ENCODE results near the gene PGA5.
"Not testable (repeated sequence)": the region's sequence is repeated elsewhere in the genome, so short reads cannot be mapped to it uniquely, and the experiment has no call there.

PGA5 gene

DNA sequence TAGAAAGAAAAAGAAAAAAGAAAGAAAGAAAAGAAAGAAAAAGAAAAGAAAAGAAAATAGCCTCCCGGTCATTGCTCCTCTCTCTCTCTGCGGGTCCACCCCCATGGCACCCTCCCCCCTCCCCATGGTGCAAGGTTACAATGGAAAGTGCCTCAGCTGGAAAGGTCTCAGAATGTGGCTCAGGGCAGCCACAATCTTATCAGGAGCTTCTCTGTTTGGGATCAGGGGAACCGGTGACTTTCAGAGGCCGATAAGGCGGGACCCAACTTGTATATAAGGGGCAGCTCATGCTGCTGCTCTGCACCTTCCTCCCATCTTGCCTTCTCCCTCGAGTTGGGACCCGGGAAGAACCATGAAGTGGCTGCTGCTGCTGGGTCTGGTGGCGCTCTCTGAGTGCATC is at the start of gene PGA5:
Gene PGA5 (plus strand): TSS at position 301 of the 400 bp plus-strand sequence. CDS start 52 bp downstream, at position 353.
- not testable (repeated sequence) for DNase-seq (ENCODE audit: low read depth in 3 of 3)

DNA sequence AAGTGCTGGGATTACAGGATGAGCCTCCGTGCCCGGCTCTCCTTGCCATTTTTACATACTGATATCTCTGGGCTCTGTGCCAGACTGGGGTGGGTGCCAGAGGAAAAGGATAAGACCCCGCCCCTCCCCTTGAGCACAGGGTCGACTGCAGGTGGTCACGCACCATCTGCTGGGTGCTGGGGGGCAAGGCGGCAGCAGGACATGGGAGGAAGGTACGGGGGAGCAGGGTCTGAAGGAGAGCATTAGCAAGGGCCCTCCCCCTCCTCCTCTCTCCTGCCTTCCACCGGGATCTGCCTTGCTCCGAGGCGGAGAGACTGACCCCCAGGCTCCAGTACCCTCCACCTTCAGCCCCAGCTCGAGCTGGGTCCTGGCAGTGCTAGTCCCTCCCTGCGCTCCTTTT is 47.4 kb upstream of the PGA5 start:
- DNase-seq (ENCODE audit: low read depth in 3 of 3), result no peak

DNA sequence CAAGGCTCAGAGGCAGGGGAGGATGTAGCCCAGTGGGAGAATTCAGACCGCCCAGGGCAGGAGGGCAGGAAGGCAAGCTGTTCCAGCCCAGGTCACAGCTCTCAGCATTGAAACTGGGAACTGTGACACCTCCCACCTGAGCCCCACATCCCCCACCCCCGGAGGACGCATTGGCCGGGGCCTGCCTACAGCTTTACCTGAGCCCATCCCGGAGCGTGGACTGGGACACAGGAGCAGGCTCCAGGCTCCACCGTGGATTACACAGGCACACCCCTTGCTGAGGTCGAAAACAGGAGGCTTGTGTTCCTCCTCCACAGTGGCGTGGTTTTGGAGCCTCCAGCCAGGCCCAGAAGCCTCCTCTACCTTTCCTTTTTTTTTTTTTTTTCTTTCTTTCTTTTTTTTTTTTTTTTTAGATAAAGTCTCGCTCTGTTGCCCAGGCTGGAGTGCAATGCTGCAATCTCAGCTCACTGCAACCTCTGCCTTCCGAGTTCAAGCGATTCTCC is 46.8 kb upstream of the PGA5 start:
- DNase-seq (ENCODE audit: low read depth in 3 of 3), result no peak

DNA sequence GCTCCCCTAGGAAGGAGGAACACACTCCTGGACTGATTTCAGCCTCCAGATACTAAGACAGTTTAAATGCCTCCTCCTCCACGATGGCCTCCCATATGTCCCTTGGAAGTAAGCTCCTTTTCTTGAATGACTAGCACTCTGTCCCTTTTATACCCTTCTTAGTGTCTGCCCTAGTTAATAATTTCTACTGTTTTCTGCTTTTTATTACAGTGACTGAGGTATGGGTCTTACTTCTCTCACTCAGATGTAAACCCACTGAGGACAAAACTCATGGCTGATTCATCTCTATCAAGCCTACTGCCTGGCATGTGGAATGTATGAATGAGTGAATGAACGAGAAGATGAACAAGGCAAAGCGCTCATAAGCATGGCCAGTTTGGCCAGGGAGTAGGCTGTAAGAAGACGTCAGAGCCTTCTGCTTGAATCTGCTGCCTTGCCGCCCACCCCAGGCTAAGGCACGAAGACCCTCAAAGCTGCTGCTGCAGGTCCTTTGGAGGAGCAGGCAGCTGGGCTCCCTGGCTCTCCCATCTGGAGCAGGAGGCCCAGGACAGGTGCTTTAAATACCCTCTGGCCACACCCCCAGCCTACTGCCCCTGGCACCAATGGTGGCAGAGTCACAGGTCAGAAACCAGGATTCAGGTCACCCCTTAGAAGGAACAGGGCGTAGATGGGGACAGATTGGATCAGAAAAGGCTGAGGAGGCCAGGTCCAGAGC is 45.8 kb upstream of the PGA5 start:
- no peak for DNase-seq (ENCODE audit: low read depth in 3 of 3)

DNA sequence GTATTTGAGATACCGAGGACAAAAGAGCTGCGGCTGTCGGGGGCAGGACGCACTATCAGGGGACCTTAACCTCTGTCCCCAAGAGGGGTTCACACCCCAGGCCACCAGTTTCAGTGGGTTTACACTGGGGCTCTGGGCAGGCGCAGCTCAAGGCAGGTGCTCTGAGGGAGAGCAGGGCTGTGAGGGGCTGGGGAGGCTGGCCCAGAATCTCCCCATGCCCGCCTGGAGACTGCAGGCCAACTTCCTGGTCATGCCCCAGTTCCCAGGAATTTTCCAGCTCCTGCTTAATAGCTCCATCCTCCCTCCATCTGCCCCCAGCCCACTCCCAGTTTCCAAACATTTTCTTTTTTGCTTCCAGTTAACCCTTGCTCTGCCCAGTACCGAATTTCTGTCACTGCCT is 45.3 kb upstream of the PGA5 start:
- DNase-seq (ENCODE audit: low read depth in 3 of 3), result no peak

DNA sequence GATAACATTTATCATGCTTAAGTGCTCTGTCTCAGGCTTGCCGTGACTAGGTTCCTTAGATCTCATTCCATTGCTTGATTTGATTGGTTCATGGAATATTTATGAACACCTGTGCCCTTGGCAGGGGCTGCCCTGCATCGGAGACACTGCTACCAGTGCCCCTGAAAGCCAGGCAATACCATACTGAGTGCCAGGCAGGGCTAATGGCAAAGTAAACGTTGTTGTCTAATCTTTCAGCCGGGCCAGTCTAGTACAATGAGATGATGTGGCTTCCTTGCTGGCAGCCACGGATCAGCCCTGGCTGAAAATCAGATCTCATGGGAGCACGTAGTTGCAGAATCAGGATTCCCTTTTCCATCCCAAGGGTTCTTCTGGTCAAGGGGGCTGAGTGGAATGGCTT is 42.6 kb upstream of the PGA5 start:
- DNase-seq (ENCODE audit: low read depth in 3 of 3), result no peak

DNA sequence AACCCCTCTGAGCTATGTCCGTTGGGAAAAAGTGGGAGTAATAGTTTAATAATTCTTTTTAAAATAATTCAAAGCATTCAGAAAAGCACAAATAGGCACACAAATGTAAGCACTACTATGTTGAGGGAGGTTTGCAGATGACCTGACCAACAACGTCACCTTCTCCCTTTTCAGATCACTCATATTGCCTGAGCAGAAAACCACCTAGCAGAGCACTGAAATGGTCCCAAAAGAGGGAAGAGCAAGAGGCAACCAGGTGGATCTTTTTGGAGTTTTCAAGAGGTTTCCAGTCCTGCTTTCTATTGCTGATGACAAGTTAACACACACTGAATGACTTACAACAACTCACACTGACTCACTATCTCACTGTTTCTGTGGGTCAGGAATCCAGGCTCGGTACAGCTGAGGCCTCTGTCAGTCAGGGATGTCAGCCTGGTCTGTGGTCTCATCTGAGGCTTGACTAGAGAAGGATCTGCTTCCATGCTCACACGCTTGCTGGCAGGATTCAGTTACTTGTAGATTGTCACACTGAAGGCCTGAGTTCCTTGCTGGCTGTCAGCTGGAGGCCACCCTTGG is 41.9 kb upstream of the PGA5 start:
- DNase-seq (ENCODE audit: low read depth in 3 of 3), result no peak

DNA sequence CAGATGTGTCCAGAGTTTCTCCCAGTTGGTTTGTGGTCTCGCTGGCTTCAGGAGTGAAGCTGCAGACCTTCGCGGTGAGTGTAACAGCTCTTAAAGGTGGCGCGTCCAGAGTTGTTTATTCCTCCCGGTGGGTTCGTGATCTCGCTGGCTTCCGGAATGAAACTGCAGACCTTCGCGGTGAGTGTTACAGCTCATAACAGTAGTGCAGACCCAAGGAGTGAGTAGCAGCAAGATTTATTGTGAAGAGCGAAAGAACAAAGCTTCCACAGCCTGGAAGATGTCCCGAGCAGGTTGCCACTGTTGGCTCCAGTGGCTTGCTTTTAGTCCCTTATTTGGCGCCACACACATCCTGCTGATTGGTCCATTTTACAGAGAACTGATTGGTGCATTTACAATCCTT is 39.5 kb upstream of the PGA5 start:
- no peak for DNase-seq (ENCODE audit: low read depth in 3 of 3)

DNA sequence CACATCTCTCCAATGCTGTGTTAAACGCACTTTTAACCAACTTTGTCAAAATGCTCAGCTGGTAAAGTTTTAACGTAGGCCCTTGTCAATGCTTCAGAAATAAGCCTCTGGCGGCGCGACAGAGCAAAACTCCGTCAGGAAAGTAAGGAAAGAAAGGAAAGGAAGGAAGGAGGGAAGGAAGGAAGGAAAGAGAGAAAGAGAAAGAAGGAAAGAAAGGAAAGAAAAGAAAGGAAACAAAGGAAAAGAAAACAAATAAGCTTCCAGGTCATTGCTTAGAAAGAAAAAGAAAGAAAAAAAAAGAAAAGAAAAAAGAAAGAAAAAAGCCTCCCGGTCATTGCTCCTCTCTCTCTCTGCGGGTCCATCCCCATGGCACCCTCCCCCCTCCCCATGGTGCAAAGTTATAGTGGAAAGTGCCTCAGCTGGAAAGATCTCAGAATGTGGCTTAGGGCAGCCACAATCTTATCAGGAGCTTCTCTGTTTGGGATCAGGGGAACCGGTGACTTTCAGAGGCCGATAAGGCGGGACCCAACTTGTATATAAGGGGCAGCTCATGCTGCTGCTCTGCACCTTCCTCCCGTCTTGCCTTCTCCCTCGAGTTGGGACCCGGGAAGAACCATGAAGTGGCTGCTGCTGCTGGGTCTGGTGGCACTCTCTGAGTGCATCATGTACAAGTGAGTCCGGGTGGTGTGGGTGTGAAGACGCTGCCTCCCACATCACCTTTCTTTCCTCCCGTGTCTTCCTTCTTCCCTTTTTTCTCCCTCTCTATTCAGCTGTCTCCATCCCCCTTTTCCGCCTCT is 37.8 kb upstream of the PGA5 start, which contains the start of gene PGA3:
Gene PGA3 (plus strand): TSS at position 566 of the 797 bp plus-strand sequence. CDS start 50 bp downstream, at position 616.
- DNase-seq (ENCODE audit: low read depth in 3 of 3), result not testable (repeated sequence)

DNA sequence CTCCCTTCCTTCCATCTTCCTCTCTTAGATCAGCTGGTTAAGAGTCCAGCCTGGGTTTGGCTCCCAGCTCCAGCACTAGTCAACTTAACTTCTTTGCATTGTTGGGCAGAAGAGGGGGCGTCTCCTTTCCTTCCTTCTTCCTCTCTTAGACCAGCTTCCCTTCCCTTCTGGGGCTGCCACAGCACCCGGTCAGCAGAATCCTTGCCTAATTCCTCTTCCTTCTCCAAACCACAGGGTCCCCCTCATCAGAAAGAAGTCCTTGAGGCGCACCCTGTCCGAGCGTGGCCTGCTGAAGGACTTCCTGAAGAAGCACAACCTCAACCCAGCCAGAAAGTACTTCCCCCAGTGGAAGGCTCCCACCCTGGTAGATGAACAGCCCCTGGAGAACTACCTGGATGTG is 37.1 kb upstream of the PGA5 start:
- DNase-seq (ENCODE audit: low read depth in 3 of 3), result not testable (repeated sequence)

DNA sequence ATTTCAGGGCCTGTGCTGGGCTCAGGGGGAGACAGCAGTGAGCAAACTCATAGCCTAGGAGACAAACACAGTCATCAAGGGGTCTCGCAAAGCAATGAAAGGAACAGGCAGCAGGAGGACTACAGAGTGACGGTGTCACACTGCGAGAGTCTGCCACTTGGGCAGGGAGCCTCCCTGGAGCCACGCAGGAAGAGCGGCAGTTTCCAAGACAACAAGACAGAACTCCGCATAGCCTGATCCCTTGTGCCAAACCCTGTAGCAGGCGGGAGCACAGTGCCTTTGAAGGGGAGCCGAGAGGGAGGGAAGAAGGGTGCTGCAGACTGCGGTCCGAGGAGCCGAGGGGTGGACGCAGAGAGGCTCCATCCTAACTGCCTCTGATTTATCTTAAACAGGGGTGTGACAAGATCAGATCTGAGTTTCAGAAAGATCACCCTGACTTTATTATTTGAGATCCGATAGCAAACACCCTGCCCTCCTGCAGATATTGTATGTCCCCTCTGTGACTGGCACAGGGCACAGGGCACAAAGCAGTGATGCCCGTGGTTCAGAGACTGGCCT is 36.4 kb upstream of the PGA5 start:
- not testable (repeated sequence) for DNase-seq (ENCODE audit: low read depth in 3 of 3)

DNA sequence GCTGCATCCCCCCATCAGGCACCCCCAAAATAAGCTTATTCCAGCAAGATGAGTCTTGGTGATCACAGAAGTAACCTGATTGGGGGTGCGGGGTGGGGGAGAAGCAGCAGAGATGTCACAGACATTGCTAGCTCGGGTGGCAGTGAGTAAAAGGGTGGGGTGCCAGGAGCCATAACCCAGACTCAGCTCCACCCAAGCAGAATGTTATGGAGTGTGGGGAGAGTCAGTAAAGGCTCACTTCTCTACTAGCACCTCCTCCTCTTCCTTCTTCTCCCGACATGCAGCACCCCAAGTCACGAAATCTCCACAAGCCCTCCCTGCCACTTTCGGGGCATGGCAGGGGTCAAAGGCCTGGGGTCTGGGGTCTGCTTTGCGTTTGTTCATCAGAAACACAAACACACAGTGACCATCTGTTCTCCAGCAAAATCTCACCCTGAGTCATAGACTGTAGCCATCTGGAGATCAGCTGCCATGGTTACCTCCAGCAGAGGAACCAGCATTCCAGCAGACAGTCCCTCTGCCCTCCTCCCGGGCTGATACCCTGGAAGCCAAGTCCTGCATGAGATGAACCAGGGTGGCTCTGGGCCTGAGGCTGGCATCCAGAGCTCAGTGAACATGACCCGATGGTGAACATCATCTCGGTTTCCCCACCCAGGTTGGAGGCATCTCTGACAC is 33.2 kb upstream of the PGA5 start:
- not testable (repeated sequence) for DNase-seq (ENCODE audit: low read depth in 3 of 3)

DNA sequence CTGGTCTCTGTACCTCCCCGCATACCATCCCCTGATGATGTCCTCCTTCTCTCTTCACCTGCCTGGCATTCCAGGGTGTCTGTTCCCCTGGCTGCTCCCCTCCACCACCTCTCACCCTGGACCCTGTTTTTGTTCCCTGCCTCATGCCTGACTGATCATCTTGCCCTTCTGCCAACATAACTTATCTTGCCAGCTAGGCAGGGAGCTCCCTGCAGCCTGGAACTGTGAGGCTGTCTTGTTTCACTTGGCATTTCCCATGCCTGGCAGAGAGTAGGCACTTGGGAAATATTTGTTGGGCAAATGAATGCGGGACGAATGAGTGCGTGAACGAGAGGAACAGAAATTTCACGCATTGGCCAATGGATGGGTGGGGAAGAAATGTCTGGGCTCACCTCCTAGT is 30.3 kb upstream of the PGA5 start:
- not testable (repeated sequence) for DNase-seq (ENCODE audit: low read depth in 3 of 3)

DNA sequence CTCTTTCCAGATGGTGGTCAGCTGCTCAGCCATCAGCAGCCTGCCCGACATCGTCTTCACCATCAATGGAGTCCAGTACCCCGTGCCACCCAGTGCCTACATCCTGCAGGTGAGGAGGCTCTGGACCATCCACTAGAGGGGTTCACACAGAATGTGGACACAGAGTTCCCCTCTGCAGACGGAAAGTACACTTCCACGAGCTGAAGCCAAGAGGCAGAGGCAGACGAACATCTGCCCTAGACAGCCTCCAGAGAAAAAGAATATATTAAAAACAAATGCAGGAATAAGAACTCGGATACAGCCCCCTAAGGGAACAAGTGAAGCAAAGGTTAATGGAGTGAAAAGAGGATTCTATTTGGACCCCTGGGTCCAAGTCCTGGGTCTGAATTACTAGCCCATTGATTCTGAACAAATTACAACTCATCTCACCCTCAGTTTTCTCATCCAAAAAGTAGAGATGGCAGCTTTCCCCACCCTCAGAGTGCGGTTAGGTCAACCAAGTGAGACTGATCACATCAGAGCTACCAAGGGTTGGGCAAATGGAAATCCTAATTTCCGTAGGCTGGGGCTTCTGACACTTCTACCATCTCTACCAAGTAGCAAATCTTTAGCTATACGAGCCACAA is 29.5 kb upstream of the PGA5 start:
- not testable (repeated sequence) for DNase-seq (ENCODE audit: low read depth in 3 of 3)

DNA sequence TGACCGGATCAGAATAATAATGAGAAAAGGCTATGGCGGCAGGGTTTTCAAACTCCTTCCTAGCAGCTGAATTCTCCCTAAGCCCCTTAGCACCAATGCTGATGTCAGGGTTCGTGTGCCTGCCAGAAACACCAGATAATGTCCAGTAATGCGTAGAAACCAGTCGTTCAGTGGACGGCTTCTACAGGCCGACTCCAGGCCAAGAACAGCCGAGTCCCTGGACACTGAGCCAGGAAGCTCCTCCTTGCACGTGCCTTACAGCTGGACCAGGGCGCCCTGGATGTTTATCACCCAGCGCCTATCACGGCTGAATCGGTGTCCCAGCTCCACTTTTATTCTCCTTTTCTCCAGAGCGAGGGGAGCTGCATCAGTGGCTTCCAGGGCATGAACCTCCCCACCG is 28.8 kb upstream of the PGA5 start:
- not testable (repeated sequence) for DNase-seq (ENCODE audit: low read depth in 3 of 3)

DNA sequence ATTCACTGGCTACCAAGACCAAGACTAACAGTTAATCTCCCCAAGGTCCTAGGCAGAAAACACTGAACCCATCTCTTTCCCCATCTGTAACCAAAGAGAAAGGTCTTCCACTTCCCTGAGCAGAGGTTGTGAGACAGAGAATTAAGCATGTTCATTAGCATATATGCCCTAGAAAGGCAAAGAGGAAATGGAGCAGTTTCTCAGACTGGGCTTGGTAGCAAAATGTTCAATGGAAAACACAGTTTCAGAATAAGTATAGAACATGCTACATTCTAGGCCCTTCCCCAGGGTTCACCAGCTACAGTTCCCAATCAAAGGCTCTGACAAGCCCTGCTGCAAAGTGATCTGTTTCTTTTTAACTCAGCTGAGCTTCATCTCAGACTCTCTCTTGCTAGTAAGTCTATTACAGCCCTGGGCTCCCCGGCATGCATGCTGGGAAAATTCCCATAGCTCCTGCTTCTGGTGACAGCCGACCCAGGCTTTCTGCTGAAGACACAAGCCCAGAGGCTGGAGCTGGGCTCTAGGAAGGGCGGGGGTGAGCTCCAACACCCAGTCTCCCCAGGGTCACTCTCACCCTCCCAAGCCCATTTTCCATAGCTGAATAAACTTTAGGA is 27.2 kb upstream of the PGA5 start:
- DNase-seq (ENCODE audit: low read depth in 3 of 3), result not testable (repeated sequence)

DNA sequence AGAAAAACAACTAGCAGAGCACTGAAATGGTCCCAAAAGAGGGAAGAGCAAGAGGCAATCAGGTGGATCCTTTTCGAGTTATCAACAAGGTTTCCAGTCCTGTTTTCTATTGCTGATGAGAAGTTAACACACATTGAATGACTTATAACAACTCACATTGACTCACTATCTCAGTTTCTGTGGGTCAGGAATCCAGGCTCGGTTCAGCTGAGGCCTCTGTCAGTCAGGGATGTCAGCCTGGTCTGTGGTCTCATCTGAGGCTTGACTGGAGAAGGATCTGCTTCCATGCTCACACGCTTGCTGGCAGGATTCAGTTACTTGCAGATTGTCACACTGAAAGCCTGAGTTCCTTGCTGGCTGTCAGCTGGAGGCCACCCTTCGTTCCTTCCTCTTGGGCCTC is 22.7 kb upstream of the PGA5 start:
- not testable (repeated sequence) for DNase-seq (ENCODE audit: low read depth in 3 of 3)

DNA sequence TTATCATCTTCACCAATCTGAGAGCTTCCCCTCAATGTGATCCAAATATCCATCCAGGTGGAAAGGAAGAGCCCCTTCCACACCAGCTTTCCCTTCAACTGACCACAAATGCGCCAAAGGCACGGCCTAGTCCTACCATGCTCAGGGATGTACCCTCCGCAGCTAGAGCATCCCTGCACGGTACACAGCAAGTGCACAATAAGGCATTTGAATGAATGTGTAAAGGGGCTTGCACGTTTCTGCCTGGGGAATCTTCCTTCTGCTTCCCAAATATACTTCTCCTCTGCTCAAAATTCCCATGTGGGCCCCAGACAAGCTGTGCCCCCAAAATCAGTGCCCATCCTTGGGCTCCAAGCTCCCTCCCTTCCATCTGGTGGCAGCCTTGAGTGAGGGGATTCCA is 22.0 kb upstream of the PGA5 start:
- DNase-seq (ENCODE audit: low read depth in 3 of 3), result not testable (repeated sequence)

DNA sequence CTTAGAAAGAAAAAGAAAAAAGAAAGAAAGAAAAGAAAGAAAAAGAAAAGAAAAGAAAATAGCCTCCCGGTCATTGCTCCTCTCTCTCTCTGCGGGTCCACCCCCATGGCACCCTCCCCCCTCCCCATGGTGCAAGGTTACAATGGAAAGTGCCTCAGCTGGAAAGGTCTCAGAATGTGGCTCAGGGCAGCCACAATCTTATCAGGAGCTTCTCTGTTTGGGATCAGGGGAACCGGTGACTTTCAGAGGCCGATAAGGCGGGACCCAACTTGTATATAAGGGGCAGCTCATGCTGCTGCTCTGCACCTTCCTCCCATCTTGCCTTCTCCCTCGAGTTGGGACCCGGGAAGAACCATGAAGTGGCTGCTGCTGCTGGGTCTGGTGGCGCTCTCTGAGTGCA is 18.9 kb upstream of the PGA5 start, which contains the start of gene PGA4:
Gene PGA4 (plus strand): TSS at position 301 of the 400 bp plus-strand sequence. CDS start 54 bp downstream, at position 355.
- DNase-seq (ENCODE audit: low read depth in 3 of 3), result not testable (repeated sequence)

DNA sequence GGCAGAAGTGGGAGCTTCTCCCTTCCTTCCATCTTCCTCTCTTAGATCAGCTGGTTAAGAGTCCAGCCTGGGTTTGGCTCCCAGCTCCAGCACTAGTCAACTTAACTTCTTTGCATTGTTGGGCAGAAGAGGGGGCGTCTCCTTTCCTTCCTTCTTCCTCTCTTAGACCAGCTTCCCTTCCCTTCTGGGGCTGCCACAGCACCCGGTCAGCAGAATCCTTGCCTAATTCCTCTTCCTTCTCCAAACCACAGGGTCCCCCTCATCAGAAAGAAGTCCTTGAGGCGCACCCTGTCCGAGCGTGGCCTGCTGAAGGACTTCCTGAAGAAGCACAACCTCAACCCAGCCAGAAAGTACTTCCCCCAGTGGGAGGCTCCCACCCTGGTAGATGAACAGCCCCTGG is 18.3 kb upstream of the PGA5 start:
- DNase-seq (ENCODE audit: low read depth in 3 of 3), result not testable (repeated sequence)
